Fibroblast of the aortic adventitia (primary cell): Measurements from ENCODE around the gene CPSF3. TPM values are rescaled to one million over a fixed set of nuclear protein-coding genes. Genes with fewer than 3 reads are reported as not detected.

Source experiments
- DNase-seq: peaks from one replicate; pipeline ENCODE4 v3.0.0-alpha.2; 2010; ENCODE audit warnings: low read depth
- H3K4me3 ChIP-seq: 2 replicates; pipeline ENCODE4 v1.5.1; 2011; ENCODE audit warnings: low read depth, mild to moderate bottlenecking, control low read depth, low read length, moderate library complexity
- total RNA-seq: library from RNA; depleted of rRNA; stranded (reverse); fragments of >200 nt; gene quantifications from 2 replicates; pipeline ENCODE4 v1.2.3, GENCODE V29; 2012; ENCODE audit warnings: low replicate concordance
- TF ChIP-seq, protein P1 (sequence below): IDR thresholded peaks from 2 replicates; pipeline ENCODE4 v1.5.1; 2011; ENCODE audit warnings: mild to moderate bottlenecking, low read length, control low read depth, inconsistent platforms; ENCODE audit not compliant: insufficient read depth

CPSF3 gene
- total RNA-seq, 1 donor: 62.2 TPM

DNA sequence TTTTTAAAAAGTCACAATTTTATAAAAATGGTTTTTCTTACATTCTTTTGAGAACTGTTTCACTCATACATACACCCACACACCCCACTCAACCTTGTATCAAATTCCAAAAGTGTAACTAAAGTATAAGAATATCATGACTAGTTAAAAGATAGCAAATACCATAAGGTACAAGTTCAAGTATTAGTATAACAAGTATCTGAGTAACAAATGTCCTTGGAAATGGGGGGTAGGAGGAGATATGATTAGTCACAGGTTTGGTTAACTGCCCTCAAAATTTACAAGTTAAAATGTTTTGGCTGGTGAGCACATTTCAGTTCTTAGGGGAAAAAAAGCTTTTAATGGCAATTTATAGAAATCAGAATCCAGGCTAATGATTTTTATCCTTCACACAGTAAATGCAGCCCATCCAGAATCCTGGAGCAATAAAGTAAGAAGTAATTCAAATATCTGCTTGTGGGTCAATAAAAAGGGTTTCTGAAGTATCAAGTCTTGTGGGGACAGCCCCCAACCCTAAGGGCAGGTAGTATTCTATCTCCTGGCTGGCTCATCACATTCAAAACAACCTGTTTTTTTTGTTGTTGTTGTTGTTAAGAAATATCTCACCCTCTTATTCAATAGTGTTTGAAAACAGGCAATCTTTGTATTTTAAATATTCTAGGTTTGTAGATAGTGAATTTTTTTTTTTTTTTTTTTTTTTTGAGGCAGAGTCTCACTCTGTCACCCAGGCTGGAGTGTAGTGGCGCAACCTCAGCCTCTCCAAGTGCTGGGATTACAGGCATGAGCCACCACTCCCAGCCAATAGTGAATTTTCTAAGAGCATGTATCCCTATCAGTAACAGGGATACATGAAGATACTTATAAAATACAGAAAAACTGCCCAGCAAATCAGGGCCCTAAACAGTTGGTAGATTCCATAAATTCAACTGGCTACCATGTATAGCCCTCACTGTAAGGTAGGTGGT is 65.4 kb downstream of the CPSF3 start:
- TF ChIP-seq, protein P1, sequence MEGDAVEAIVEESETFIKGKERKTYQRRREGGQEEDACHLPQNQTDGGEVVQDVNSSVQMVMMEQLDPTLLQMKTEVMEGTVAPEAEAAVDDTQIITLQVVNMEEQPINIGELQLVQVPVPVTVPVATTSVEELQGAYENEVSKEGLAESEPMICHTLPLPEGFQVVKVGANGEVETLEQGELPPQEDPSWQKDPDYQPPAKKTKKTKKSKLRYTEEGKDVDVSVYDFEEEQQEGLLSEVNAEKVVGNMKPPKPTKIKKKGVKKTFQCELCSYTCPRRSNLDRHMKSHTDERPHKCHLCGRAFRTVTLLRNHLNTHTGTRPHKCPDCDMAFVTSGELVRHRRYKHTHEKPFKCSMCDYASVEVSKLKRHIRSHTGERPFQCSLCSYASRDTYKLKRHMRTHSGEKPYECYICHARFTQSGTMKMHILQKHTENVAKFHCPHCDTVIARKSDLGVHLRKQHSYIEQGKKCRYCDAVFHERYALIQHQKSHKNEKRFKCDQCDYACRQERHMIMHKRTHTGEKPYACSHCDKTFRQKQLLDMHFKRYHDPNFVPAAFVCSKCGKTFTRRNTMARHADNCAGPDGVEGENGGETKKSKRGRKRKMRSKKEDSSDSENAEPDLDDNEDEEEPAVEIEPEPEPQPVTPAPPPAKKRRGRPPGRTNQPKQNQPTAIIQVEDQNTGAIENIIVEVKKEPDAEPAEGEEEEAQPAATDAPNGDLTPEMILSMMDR: no peak
- peak; percentile 48 for DNase-seq
- H3K4me3 ChIP-seq: no peak overlapping the region

- H3K4me3 ChIP-seq: no peak overlapping the region
- TF ChIP-seq, protein P1: no peak
- no peak for DNase-seq
Observed at GRCh38 chr2:9490789-9491188, 67.3 kb downstream of the CPSF3 start.

DNA sequence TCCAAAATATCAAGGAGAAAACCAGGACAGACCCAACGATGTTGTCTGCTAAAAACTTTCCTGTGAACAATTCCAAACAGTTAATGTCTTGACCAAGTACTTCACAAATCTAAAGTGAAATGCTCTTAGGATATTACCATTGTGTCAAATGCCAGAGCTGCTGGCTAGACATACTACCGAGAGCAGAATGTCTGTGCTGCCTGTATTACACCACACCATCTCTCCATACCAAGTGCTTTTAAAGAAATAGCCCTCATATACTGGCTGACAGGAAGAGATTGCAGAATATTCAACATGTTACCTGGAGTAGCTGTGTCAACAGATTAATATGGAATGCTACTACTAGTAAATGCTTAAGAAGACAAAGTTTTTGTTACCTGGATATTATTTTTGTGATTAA is 69.5 kb downstream of the CPSF3 start:
- no peak overlapping the region for H3K4me3 ChIP-seq
- no peak for DNase-seq
- TF ChIP-seq, protein P1: no peak

GRCh38 chr2:9493478-9493877 is 70.0 kb downstream of the CPSF3 start:
- no peak overlapping the region for H3K4me3 ChIP-seq
- DNase-seq: no peak
- TF ChIP-seq, protein P1: no peak

DNA sequence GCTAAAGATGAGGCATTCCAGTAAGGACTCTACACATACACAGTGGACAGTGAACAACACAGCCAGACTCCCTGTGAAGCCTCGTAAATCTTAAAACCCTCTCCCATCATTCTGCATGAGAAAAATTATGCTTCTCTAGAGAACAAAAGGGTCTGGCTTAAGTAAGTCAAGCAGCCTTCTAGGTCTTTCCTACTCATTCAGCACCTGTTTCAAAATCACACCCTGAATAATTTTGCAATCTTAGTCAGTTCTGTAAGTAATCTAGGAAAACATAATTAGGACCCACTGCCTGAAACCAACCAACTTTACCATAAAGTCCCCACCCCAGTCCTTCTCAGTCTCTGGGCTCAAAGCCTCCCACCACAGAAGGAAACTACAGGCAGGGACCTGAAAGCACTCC is 70.6 kb downstream of the CPSF3 start:
- DNase-seq: no peak
- H3K4me3 ChIP-seq: no peak overlapping the region
- TF ChIP-seq, protein P1: no peak

DNA sequence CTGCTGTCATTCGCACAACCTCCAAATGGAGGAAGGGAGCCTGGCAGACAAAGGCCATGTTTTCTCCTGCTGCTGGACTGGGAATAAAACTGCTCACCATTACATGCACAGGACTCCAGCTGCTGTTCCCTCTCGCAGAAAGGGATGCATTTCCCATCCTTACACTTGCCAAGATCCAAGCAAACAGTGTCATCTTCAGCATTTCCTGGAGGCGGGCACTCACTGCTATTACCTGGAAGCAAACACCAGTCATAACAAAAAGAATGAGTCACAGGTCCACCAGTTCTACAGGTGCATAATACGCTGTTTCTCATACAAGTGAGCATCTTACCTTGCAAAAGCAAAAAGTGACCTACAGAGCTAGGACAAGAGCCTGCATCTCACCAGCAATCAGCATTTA is 73.6 kb downstream of the CPSF3 start:
- H3K4me3 ChIP-seq: no peak overlapping the region
- DNase-seq: no peak
- TF ChIP-seq, protein P1: no peak
